ENCODE measurements around the gene FXYD6. TPM values are rescaled to one million over a fixed set of nuclear protein-coding genes. Genes with fewer than 3 reads are reported as not detected.
A peak's percentile ranks its signal among the peaks of the same experiment; 100 is the strongest.

The FXYD6 gene
- total and polyA plus RNA-seq, 9 of the 15 experiments (the other 6 are each of a cell fraction or from before 2014, with no cell fraction given) = 0.07 to 0.35 TPM; not detected in 7

GRCh38 chr11:117809236-117810055 lies 67.0 kb downstream of the FXYD6 start (continued):
- TF ChIP-seq USF1 (CRISPR knock-in tag; IDR thresholded peaks at IDR 0.05) (no peak), BRD9 (IDR thresholded peaks at IDR 0.05; ENCODE audit: low read depth, partially characterized antibody) (peak; percentile 69), CTCF (IDR thresholded peaks at IDR 0.05 in 2 of 3, conservative IDR thresholded peaks at IDR 0.05 in 1 of 3; ENCODE audit: insufficient read depth in 2 of 3, low read depth in 1 of 3, low read length in 3 of 3) (peak; percentile 72 to 82 (median 78)), TCF7L2 (IDR thresholded peaks at IDR 0.05; ENCODE audit: low read depth, low read length) (no peak), ZNF780A (CRISPR knock-in tag; IDR thresholded peaks at IDR 0.05) (no peak), CBFB (CRISPR knock-in tag; IDR thresholded peaks at IDR 0.05) (no peak), RCOR1 (IDR thresholded peaks at IDR 0.05; ENCODE audit: borderline replicate concordance in 1 of 2, low read depth in 2 of 2, low read length in 2 of 2) (no peak), ZNF511 (CRISPR knock-in tag; IDR thresholded peaks at IDR 0.05) (no peak), ZNF644 (tag; IDR thresholded peaks at IDR 0.05; ENCODE audit: low read depth) (0 out of 2 replicates have a peak, but pooled peaks have one; percentile 39), ZNF354B (CRISPR knock-in tag; IDR thresholded peaks at IDR 0.05) (no peak), DMBX1 (CRISPR knock-in tag; IDR thresholded peaks at IDR 0.05; ENCODE audit: borderline replicate concordance) (no peak), ATF7 (IDR thresholded peaks at IDR 0.05) (no peak), NR1H2 (CRISPR knock-in tag; IDR thresholded peaks at IDR 0.05) (no peak), HDAC6 (IDR thresholded peaks at IDR 0.05; ENCODE audit: low read depth, low read length) (no peak), SNRNP70 (optimal IDR thresholded peaks at IDR 0.05; ENCODE audit: low read depth, low read length) (no peak), NFE2 (IDR thresholded peaks at IDR 0.05; ENCODE audit: low read depth) (no peak), ARID3B (CRISPR knock-in tag; IDR thresholded peaks at IDR 0.05; ENCODE audit: borderline replicate concordance) (no peak), ARNT (IDR thresholded peaks at IDR 0.05) (peak; percentile 21 to 64; a peak in 1 of 4 replicates), FOSL1 (tag; conservative IDR thresholded peaks at IDR 0.05) (no peak), TFAP4 (CRISPR knock-in tag; IDR thresholded peaks at IDR 0.05; ENCODE audit: borderline replicate concordance) (peak; percentile 45; the same call in 1 of the 2 replicates), L3MBTL2 (IDR thresholded peaks at IDR 0.05) (peak; percentile 20; the same call in 1 of the 2 replicates), SMC3 (conservative IDR thresholded peaks at IDR 0.05; ENCODE audit: insufficient read depth, low read depth, low read length) (peak; percentile 32; the same call in 1 of the 2 replicates), EHMT2 (IDR thresholded peaks at IDR 0.05) (peak; percentile 78)

Data from K562 (cell line).